VCaP (cell line): ENCODE data around the gene MAP1A.

Source experiments
- H3K27ac ChIP-seq: fragments of 450-650 bp; 2 replicates; pipeline ENCODE4 v1.5.1; 2017
- CTCF ChIP-seq: fragments of 450-650 bp; conservative IDR thresholded peaks from 2 replicates; pipeline ENCODE4 v1.5.1; 2017; ENCODE audit warnings: mild to moderate bottlenecking, moderate library complexity

MAP1A gene

GRCh38 chr15:43534897-43535296 is 17.5 kb downstream of the MAP1A start:
- no peak overlapping the region for H3K27ac ChIP-seq
- no peak for TF ChIP-seq CTCF

- TF ChIP-seq CTCF = no peak
Observed at GRCh38 chr15:43538091-43538490, 20.7 kb downstream of the MAP1A start.

GRCh38 chr15:43541785-43542184 is 24.4 kb downstream of the MAP1A start:
- no peak overlapping the region for H3K27ac ChIP-seq
- no peak for TF ChIP-seq CTCF

More at GRCh38 chr15:43538091-43538490, 20.7 kb downstream of the MAP1A start:
- no peak overlapping the region for H3K27ac ChIP-seq

GRCh38 chr15:43544266-43544665 is 26.9 kb downstream of the MAP1A start:
- no peak for TF ChIP-seq CTCF
- no peak overlapping the region for H3K27ac ChIP-seq

- H3K27ac ChIP-seq = no peak overlapping the region
- TF ChIP-seq CTCF = no peak
Observed at GRCh38 chr15:43545426-43545825, 28.0 kb downstream of the MAP1A start.

- TF ChIP-seq CTCF = no peak
- H3K27ac ChIP-seq = no peak overlapping the region
Observed at GRCh38 chr15:43547539-43547938, 30.1 kb downstream of the MAP1A start.

- H3K27ac ChIP-seq = no peak overlapping the region
Observed at GRCh38 chr15:43550527-43551363, 33.3 kb downstream of the MAP1A start.

More at GRCh38 chr15:43550527-43551363, 33.3 kb downstream of the MAP1A start:
- TF ChIP-seq CTCF = no peak
